HepG2 (cell line): ENCODE data around the gene ACOT4. TPM values are rescaled to one million over a fixed set of nuclear protein-coding genes. Genes with fewer than 3 reads are reported as not detected.

Source experiments
- ATF4 ChIP-seq, 2 experiments: fragments of 450-650 bp in 1 of 2; sonication (generic) in 1 of 2; formaldehyde crosslinking; IDR thresholded peaks; 2 replicates each; pipeline versions ENCODE4 v1.5.0 to v1.8.0; 2020 to 2022; ENCODE audit warnings: mild to moderate bottlenecking in 1 of 2, missing genetic modification reagents in 1 of 2
- CREB3 ChIP-seq: sonication (generic); formaldehyde crosslinking; IDR thresholded peaks from 2 replicates; pipeline ENCODE4 v1.5.0; 2020; ENCODE audit warnings: missing genetic modification reagents
- DNMT3B ChIP-seq: conservative IDR thresholded peaks from 2 replicates; pipeline ENCODE4 v1.6.1; 2016; ENCODE audit warnings: missing biosample characterization, control low read depth
- ELF3 ChIP-seq: IDR thresholded peaks from 2 replicates; pipeline ENCODE4 v1.6.1; 2016; ENCODE audit warnings: missing genetic modification reagents, missing compliant biosample characterization
- ELK4 ChIP-seq: sonication (generic); formaldehyde crosslinking; IDR thresholded peaks from 2 replicates; pipeline ENCODE4 v1.9.0; 2021; ENCODE audit warnings: missing genetic modification reagents, borderline replicate concordance
- GATAD1 ChIP-seq: IDR thresholded peaks from 2 replicates; pipeline ENCODE4 v1.6.1; 2016; ENCODE audit warnings: missing genetic modification reagents, missing compliant biosample characterization
- KDM4B ChIP-seq: sonication (generic); formaldehyde crosslinking; IDR thresholded peaks from 2 replicates; pipeline ENCODE4 v1.4.0; 2020; ENCODE audit warnings: missing genetic modification reagents
- LCORL ChIP-seq, 2 experiments: fragments of 450-650 bp in 1 of 2; sonication (generic) in 1 of 2; formaldehyde crosslinking in 1 of 2; IDR thresholded peaks; 2 replicates each; pipeline versions ENCODE4 v1.5.0 to v1.6.1; 2017 to 2020; ENCODE audit warnings: antibody characterized with exemption in 1 of 2, missing genetic modification reagents in 1 of 2
- NCOA5 ChIP-seq: sonication (generic); formaldehyde crosslinking; IDR thresholded peaks from 2 replicates; pipeline ENCODE4 v1.4.0; 2020; ENCODE audit warnings: missing genetic modification reagents
- RELA ChIP-seq: sonication (generic); formaldehyde crosslinking; IDR thresholded peaks from 2 replicates; pipeline ENCODE4 v1.4.0; 2020; ENCODE audit warnings: missing genetic modification reagents
- SALL2 ChIP-seq: sonication (generic); formaldehyde crosslinking; IDR thresholded peaks from 2 replicates; pipeline ENCODE4 v1.8.1; 2023; ENCODE audit warnings: mild to moderate bottlenecking, missing genetic modification reagents, inconsistent platforms
- YY1 ChIP-seq: IDR thresholded peaks from 2 replicates; pipeline ENCODE4 v1.6.1; 2011; ENCODE audit warnings: low read length, low read depth, moderate library complexity, mild to moderate bottlenecking; ENCODE audit not compliant: insufficient read depth, insufficient replicate concordance
- ZBTB20 ChIP-seq: sonication (generic); formaldehyde crosslinking; IDR thresholded peaks from 2 replicates; pipeline ENCODE4 v1.8.1; 2023; ENCODE audit warnings: missing genetic modification reagents, low read depth, mild to moderate bottlenecking, borderline replicate concordance
- ZBTB39 ChIP-seq: sonication (generic); formaldehyde crosslinking; IDR thresholded peaks from 2 replicates; pipeline ENCODE4 v1.5.0; 2020; ENCODE audit warnings: missing genetic modification reagents
- ZFAT ChIP-seq: sonication (generic); formaldehyde crosslinking; conservative IDR thresholded peaks from 2 replicates; pipeline ENCODE4 v1.8.1; 2023; ENCODE audit warnings: missing genetic modification reagents, inconsistent platforms
- ZNF264 ChIP-seq: sonication (generic); formaldehyde crosslinking; IDR thresholded peaks from 2 replicates; pipeline ENCODE4 v1.4.0; 2020; ENCODE audit warnings: missing genetic modification reagents
- ZNF33A ChIP-seq: sonication (generic); formaldehyde crosslinking; IDR thresholded peaks from 2 replicates; pipeline ENCODE4 v1.5.1; 2020; ENCODE audit warnings: missing genetic modification reagents, mild to moderate bottlenecking, moderate library complexity, borderline replicate concordance
- ZNF382 ChIP-seq: sonication (generic); formaldehyde crosslinking; IDR thresholded peaks from 2 replicates; pipeline ENCODE4 v1.5.0; 2020; ENCODE audit warnings: missing genetic modification reagents, mild to moderate bottlenecking, borderline replicate concordance
- ZNF598 ChIP-seq: sonication (generic); formaldehyde crosslinking; IDR thresholded peaks from 2 replicates; pipeline ENCODE4 v1.5.1; 2020; ENCODE audit warnings: mild to moderate bottlenecking, missing genetic modification reagents, borderline replicate concordance
- ZNF619 ChIP-seq: sonication (generic); formaldehyde crosslinking; IDR thresholded peaks from 2 replicates; pipeline ENCODE4 v1.4.0; 2020; ENCODE audit warnings: mild to moderate bottlenecking, missing genetic modification reagents
- ZNF7 ChIP-seq: IDR thresholded peaks from 2 replicates; pipeline ENCODE4 v1.6.1; 2016; ENCODE audit warnings: missing biosample characterization, missing genetic modification reagents
- ZSCAN29 ChIP-seq: sonication (generic); formaldehyde crosslinking; conservative IDR thresholded peaks from 2 replicates; pipeline ENCODE4 v1.4.0; 2020; ENCODE audit warnings: mild to moderate bottlenecking, missing genetic modification reagents
- polyA plus RNA-seq, 8 experiments: library from polyadenylated mRNA; depleted of rRNA in 3 of 8; stranded (reverse) in 7 of 8; unstranded in 1 of 8; fragments of >200 nt; fragmentation: Illumina TruSeq in 4 of 8; extraction: Trizol in 4 of 8; gene quantifications; 2 replicates each; pipeline versions ENCODE4 v1.2.1 to v1.2.3, GENCODE V29; 2011 to 2016; ENCODE audit warnings: low read depth in 4 of 8, missing spikeins in 1 of 8, mixed read lengths in 1 of 8; ENCODE audit not compliant: insufficient read depth in 1 of 8
- total RNA-seq, 5 experiments: library from RNA; depleted of rRNA; stranded (reverse); fragments of >200 nt; fragmentation: Illumina TruSeq; extraction: Trizol; gene quantifications; 2 replicates each; pipeline ENCODE4 v1.2.3, GENCODE V29; 2016; ENCODE audit warnings: low read depth in 1 of 5
- TF ChIP-seq, protein P1 (sequence below): IDR thresholded peaks from 2 replicates; pipeline ENCODE4 v1.6.1; 2016; ENCODE audit warnings: mild to moderate bottlenecking, missing biosample characterization, missing genetic modification reagents
- TF ChIP-seq, protein P2 (sequence below): sonication (generic); formaldehyde crosslinking; IDR thresholded peaks from 2 replicates; pipeline ENCODE4 v1.4.0; 2020; ENCODE audit warnings: mild to moderate bottlenecking, missing genetic modification reagents

The ACOT4 gene
- total and polyA plus RNA-seq, 2 of the 13 experiments (the other 11 are each of a cell fraction or from before 2014, with no cell fraction given): 0.04 to 0.05 TPM

DNA sequence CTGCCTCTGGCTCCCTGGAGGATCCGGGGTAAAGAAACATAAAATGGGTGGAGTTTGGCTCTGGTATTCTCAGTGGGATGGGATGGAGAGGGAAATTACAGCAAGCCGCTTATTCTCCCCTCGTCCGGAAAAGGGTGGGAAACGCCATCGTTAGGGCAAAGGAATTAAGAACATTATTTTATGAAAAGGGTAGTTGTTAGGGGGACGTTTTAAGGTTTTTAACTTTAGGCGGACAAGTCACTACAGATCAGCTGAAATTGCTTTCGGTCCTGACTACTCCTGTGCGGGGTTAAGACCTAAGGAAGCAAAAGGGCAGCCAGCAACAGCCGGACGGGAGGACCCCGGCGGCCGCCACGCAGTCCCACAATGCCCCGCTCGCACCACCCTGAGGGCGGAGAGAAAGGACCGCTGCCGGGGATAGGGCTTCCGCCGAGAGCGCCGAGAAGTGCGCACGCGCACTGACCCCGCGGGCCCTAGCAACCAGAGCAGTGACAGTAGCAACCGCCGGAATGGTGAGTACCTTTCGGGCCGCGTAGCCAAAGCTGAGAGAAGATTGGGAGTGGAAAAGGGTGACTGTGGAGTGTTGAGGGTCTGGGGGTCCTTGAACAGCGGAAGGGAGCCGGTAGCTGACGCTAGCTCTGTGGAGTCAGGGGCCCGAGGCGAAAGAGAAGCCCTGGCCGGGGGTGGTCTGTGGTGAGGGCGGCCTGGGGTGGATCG is 53.0 kb downstream of the ACOT4 start, which contains the start of gene DNAL1 (continued):
- TF ChIP-seq, protein P1, sequence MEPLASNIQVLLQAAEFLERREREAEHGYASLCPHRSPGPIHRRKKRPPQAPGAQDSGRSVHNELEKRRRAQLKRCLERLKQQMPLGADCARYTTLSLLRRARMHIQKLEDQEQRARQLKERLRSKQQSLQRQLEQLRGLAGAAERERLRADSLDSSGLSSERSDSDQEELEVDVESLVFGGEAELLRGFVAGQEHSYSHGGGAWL (CRISPR knock-in tag): no peak
- TF ChIP-seq RELA: no peak
- no peak for TF ChIP-seq NCOA5 (CRISPR knock-in tag)
- no peak for TF ChIP-seq ZNF33A (CRISPR knock-in tag)
- TF ChIP-seq ELK4 (CRISPR knock-in tag): no peak
- TF ChIP-seq SALL2: peak; percentile 17; the same call in 1 of the 2 replicates
- TF ChIP-seq YY1: peak; percentile 78
- peak in 1 of 2 experiments; percentile 28; a peak in 1 of 4 replicates for TF ChIP-seq ATF4 (CRISPR knock-in tag; IDR thresholded peaks at IDR 0.05)
- TF ChIP-seq DNMT3B (CRISPR knock-in tag): no peak
- no peak for TF ChIP-seq ZBTB39 (CRISPR knock-in tag)
- peak; percentile 87 for TF ChIP-seq GATAD1 (CRISPR knock-in tag)
- TF ChIP-seq KDM4B (CRISPR knock-in tag): no peak
- peak; percentile 81; the same call in 1 of the 2 replicates for TF ChIP-seq ZNF598 (CRISPR knock-in tag)
- TF ChIP-seq, protein P2, sequence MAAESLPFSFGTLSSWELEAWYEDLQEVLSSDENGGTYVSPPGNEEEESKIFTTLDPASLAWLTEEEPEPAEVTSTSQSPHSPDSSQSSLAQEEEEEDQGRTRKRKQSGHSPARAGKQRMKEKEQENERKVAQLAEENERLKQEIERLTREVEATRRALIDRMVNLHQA (CRISPR knock-in tag): no peak
- TF ChIP-seq CREB3 (CRISPR knock-in tag): no peak
- TF ChIP-seq ZFAT (CRISPR knock-in tag): no peak
- TF ChIP-seq ZNF7 (CRISPR knock-in tag): no peak
- peak; percentile 56; the same call in 1 of the 2 replicates for TF ChIP-seq ELF3 (CRISPR knock-in tag)
- 0 out of 2 replicates have a peak, but pooled peaks have one; percentile 26 for TF ChIP-seq ZSCAN29 (CRISPR knock-in tag)
- TF ChIP-seq ZNF382 (CRISPR knock-in tag): no peak
- TF ChIP-seq ZNF619: no peak
- TF ChIP-seq LCORL (IDR thresholded peaks at IDR 0.05): no peak
- TF ChIP-seq LCORL (CRISPR knock-in tag; IDR thresholded peaks at IDR 0.05): peak; percentile 45; the same call in 1 of the 2 replicates
- TF ChIP-seq ZNF264 (CRISPR knock-in tag): no peak
- TF ChIP-seq ZBTB20 (CRISPR knock-in tag): no peak
